CD14-positive monocyte (primary cell): ENCODE measurements around the gene CNTNAP5. TPM values are rescaled to one million over a fixed set of nuclear protein-coding genes. Genes with fewer than 3 reads are reported as not detected.

ENCODE experiments used
- DNase-seq, 3 donors: peaks; one replicate each; pipeline ENCODE4 v3.0.0-alpha.2; 2011 to 2022
- H2AFZ ChIP-seq: 2 replicates; pipeline ENCODE4 v1.6.0; 2012; ENCODE audit warnings: mild to moderate bottlenecking, low read depth, low read length, inconsistent platforms; ENCODE audit not compliant: insufficient read depth, poor library complexity, severe bottlenecking
- H3K27ac ChIP-seq, 2 donors: 1 replicate in 1 of 2; 2 replicates in 1 of 2; pipeline ENCODE4 v1.5.1; 2012 to 2013; ENCODE audit warnings: low read length in 2 of 2, control low read depth in 1 of 2, inconsistent platforms in 1 of 2, low read depth in 1 of 2, mild to moderate bottlenecking in 1 of 2
- H3K27me3 ChIP-seq, 2 donors: one replicate each; pipeline versions ENCODE4 v1.6.0 to v1.6.1; 2011 to 2013; ENCODE audit warnings: low read length in 2 of 2; ENCODE audit not compliant: control insufficient read depth in 2 of 2, insufficient read depth in 2 of 2
- H3K36me3 ChIP-seq, 2 donors: replicated peaks in 1 of 2; 1 replicate in 1 of 2; 2 replicates in 1 of 2; pipeline versions ENCODE4 v1.5.1 to v1.6.1; 2012 to 2013; ENCODE audit warnings: low read length in 2 of 2, control low read depth in 1 of 2, inconsistent platforms in 1 of 2, mild to moderate bottlenecking in 1 of 2; ENCODE audit not compliant: insufficient read depth in 2 of 2, control insufficient read depth in 1 of 2
- H3K4me1 ChIP-seq, 2 donors: 1 replicate in 1 of 2; 2 replicates in 1 of 2; pipeline versions ENCODE4 v1.5.1 to v1.6.1; 2012 to 2013; ENCODE audit warnings: low read length in 2 of 2, control low read depth in 1 of 2, inconsistent platforms in 1 of 2, mild to moderate bottlenecking in 1 of 2, moderate library complexity in 1 of 2; ENCODE audit not compliant: insufficient read depth in 2 of 2, control insufficient read depth in 1 of 2
- H3K4me2 ChIP-seq: replicated peaks from 2 replicates; pipeline ENCODE3; 2012; ENCODE audit warnings: low read length, moderate library complexity, mild to moderate bottlenecking; ENCODE audit not compliant: poor library complexity, severe bottlenecking; ENCODE audit errors: extremely low read depth
- H3K4me3 ChIP-seq, 3 experiments: fragments of 200-600 bp in 1 of 3; sonication (generic) in 1 of 3; replicated peaks in 1 of 3; 1 replicate in 2 of 3; 2 replicates in 1 of 3; pipeline ENCODE4 v1.5.1; 2011 to 2013; ENCODE audit warnings: low read length in 3 of 3, mild to moderate bottlenecking in 3 of 3, control low read depth in 2 of 3, low read depth in 2 of 3, inconsistent platforms in 1 of 3, moderate library complexity in 1 of 3
- H3K79me2 ChIP-seq: 2 replicates; pipeline ENCODE4 v1.6.0; 2012; ENCODE audit warnings: mild to moderate bottlenecking, control low read depth, inconsistent platforms, low read length, moderate library complexity; ENCODE audit not compliant: insufficient read depth
- H3K9ac ChIP-seq: 2 replicates; pipeline ENCODE4 v1.6.0; 2017; ENCODE audit warnings: low read length, mild to moderate bottlenecking; ENCODE audit not compliant: insufficient read depth, poor library complexity, severe bottlenecking
- H3K9me3 ChIP-seq, 2 donors: replicated peaks in 1 of 2; 1 replicate in 1 of 2; 2 replicates in 1 of 2; pipeline versions ENCODE4 v1.5.1 to v1.6.1; 2012 to 2013; ENCODE audit warnings: low read length in 2 of 2, control low read depth in 1 of 2; ENCODE audit not compliant: control insufficient read depth in 1 of 2, insufficient read depth in 1 of 2
- H4K20me1 ChIP-seq: 2 replicates; pipeline ENCODE4 v1.6.0; 2012; ENCODE audit warnings: mild to moderate bottlenecking, low read length, control low read depth, moderate library complexity; ENCODE audit not compliant: insufficient read depth
- H3K27ac Mint-ChIP-seq, 7 donors: one replicate each; pipeline ENCODE4 v1.8.0; 2020; ENCODE audit warnings: mild to moderate bottlenecking in 7 of 7, mixed read lengths in 7 of 7, moderate library complexity in 6 of 7, inconsistent platforms in 2 of 7
- H3K27me3 Mint-ChIP-seq, 3 donors: one replicate each; pipeline ENCODE4 v1.8.0; 2021 to 2022; ENCODE audit warnings: low read depth in 3 of 3, mild to moderate bottlenecking in 3 of 3, mixed read lengths in 3 of 3, moderate library complexity in 3 of 3, inconsistent platforms in 1 of 3
- H3K36me3 Mint-ChIP-seq, 2 donors: one replicate each; pipeline ENCODE4 v1.8.0; 2020; ENCODE audit warnings: mixed read lengths in 2 of 2, inconsistent platforms in 1 of 2, mild to moderate bottlenecking in 1 of 2
- H3K4me1 Mint-ChIP-seq: one replicate; pipeline ENCODE4 v1.8.0; 2020; ENCODE audit warnings: mild to moderate bottlenecking, mixed read lengths
- H3K4me3 Mint-ChIP-seq, 2 donors: one replicate each; pipeline ENCODE4 v1.8.0; 2020; ENCODE audit warnings: mild to moderate bottlenecking in 2 of 2, mixed read lengths in 2 of 2, moderate library complexity in 1 of 2
- H3K9me3 Mint-ChIP-seq, 7 donors: one replicate each; pipeline ENCODE4 v1.8.0; 2020 to 2022; ENCODE audit warnings: mixed read lengths in 7 of 7, mild to moderate bottlenecking in 6 of 7, moderate library complexity in 6 of 7, inconsistent platforms in 2 of 7
- WGBS: methylation state at CpG from one replicate; pipeline ENCODE4 v1.1.5; 2013; ENCODE audit warnings: missing lambda C conversion rate; ENCODE audit not compliant: insufficient coverage; 5-methylcytosine and 5-hydroxymethylcytosine counted together
- intact Hi-C, 2 donors: fragments of 100-400 bp; cut with micrococcal nuclease; formaldehyde crosslinking; loops; one replicate each; pipeline versions ENCODE4 v1.15.0 to v1.15.1; 2023
- polyA plus RNA-seq, 3 donors: library from polyadenylated mRNA; depleted of rRNA in 1 of 3; unstranded in 2 of 3; stranded (reverse) in 1 of 3; fragments of 300-500 nt in 2 of 3; fragments of >200 nt in 1 of 3; fragmentation: Illumina TruSeq in 2 of 3; gene quantifications; 1 replicate in 2 of 3; 2 replicates in 1 of 3; pipeline ENCODE4 v1.2.3, GENCODE V29; 2012 to 2021
- TF ChIP-seq, protein P1 (sequence below): fragments of 200-600 bp; IDR thresholded peaks from one replicate; pipeline ENCODE4 v1.8.0; 2022; ENCODE audit warnings: antibody characterized with exemption, mild to moderate bottlenecking

The CNTNAP5 gene
- polyA plus RNA-seq, 3 donors, result not detected

DNA sequence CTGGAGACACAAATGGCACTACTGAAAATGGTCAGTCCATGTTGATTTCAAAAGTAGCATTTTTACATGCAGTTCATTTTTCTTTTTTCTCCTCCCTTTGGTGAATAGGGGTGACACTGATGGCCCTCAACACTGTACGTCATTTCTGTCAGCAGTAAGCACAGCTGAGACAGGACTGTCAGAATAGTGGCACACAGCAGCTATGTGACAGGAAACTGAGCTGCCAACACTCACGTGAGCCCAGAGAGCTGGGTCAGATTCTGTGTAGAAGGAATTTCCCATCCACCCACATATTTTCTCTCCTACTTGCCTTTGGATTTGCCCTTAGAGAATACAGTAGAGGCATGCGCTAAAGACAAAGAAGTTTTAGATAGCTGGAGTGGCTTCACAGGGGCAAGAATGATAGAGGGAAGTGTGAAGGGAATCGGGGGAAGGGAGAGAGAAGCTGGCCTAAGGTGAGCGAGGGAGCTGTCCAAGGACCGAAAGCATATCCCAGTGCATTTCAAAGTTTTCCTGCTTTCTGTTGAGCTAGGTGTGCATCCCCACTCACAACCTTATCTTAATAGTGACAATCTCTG lies 476.6 kb downstream of the CNTNAP5 start:
- H2AFZ ChIP-seq, result no peak overlapping the region
- no peak overlapping the region for H3K4me2 ChIP-seq
- Mint-ChIP-seq H3K27me3 (peaks cover 0 to 2% (median 0%) of the 10 kb centered on the region in 3 donors), H3K36me3 (no peaks in the 10 kb centered on the region), H3K4me3 (no peak overlapping the region), H3K27ac (no peak overlapping the region), H3K4me1 (no peaks in the 10 kb centered on the region), H3K9me3 (peaks cover 2 to 17% (median 8%) of the 10 kb centered on the region in 7 donors)
- no peaks in the 10 kb centered on the region for H3K27me3 ChIP-seq
- H3K27ac ChIP-seq, result no peak overlapping the region
- H3K9ac ChIP-seq, result no peak overlapping the region
- no peak for DNase-seq
- WGBS, result no CpG with 5 or more reads among the region's 6 CpGs
- H3K9me3 ChIP-seq, result peaks cover 0 to 8% of the 10 kb centered on the region in 2 donors
- H3K4me3 ChIP-seq, result no peak overlapping the region
- no peaks in the 10 kb centered on the region for H4K20me1 ChIP-seq
- no peaks in the 10 kb centered on the region for H3K79me2 ChIP-seq
- no peaks in the 10 kb centered on the region for H3K36me3 ChIP-seq
- no peaks in the 10 kb centered on the region for H3K4me1 ChIP-seq
- intact Hi-C loops, result no loop called here
- TF ChIP-seq, protein P1, sequence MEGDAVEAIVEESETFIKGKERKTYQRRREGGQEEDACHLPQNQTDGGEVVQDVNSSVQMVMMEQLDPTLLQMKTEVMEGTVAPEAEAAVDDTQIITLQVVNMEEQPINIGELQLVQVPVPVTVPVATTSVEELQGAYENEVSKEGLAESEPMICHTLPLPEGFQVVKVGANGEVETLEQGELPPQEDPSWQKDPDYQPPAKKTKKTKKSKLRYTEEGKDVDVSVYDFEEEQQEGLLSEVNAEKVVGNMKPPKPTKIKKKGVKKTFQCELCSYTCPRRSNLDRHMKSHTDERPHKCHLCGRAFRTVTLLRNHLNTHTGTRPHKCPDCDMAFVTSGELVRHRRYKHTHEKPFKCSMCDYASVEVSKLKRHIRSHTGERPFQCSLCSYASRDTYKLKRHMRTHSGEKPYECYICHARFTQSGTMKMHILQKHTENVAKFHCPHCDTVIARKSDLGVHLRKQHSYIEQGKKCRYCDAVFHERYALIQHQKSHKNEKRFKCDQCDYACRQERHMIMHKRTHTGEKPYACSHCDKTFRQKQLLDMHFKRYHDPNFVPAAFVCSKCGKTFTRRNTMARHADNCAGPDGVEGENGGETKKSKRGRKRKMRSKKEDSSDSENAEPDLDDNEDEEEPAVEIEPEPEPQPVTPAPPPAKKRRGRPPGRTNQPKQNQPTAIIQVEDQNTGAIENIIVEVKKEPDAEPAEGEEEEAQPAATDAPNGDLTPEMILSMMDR, result no peak

DNA sequence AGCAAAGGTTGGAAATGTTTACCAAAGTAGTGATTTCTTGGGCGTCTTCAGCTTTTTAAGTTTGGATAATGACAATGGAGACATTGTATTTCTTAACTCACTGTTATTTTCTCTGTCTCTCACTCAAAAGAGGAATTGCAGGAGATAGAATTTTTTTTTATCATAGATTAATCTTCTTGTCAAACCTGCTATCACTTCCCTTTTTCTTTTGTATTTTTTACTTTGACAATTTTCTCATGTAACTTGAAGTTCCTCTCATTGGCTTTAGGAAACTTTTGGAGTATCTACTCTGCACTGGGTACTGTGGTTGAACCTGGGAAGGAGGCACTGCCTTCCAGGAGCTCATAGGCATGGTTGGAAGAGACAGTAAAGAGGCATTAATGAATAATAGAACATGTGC lies 489.1 kb downstream of the CNTNAP5 start:
- H3K36me3 Mint-ChIP-seq, result no peaks in the 10 kb centered on the region
- Histone ChIP-seq H2AFZ (no peak overlapping the region), H3K4me2 (no peak overlapping the region), H3K27ac (no peak overlapping the region), H3K9me3 (peaks cover 5 to 14% of the 10 kb centered on the region in 2 donors), H3K9ac (no peak overlapping the region), H3K27me3 (no peaks in the 10 kb centered on the region), H3K4me3 (no peak overlapping the region), H3K4me1 (no peaks in the 10 kb centered on the region), H3K79me2 (no peaks in the 10 kb centered on the region), H3K36me3 (no peaks in the 10 kb centered on the region), H4K20me1 (no peaks in the 10 kb centered on the region)
- intact Hi-C loops, result no loop called here
- no peak overlapping the region for H3K27ac Mint-ChIP-seq
- DNase-seq, result no peak
- no peaks in the 10 kb centered on the region for H3K4me1 Mint-ChIP-seq
- peaks cover 0 to 16% (median 8%) of the 10 kb centered on the region in 7 donors for H3K9me3 Mint-ChIP-seq
- no peaks in the 10 kb centered on the region for H3K27me3 Mint-ChIP-seq
- WGBS, result no CpG with 5 or more reads among the region's 1 CpG
- TF ChIP-seq, protein P1, result no peak
- no peak overlapping the region for H3K4me3 Mint-ChIP-seq
